K562 (cell line): ENCODE results near the gene NUP188. TPM values are rescaled to one million over a fixed set of nuclear protein-coding genes. Genes with fewer than 3 reads are reported as not detected.

Experiments used
- BHLHE40 ChIP-seq: IDR thresholded peaks from 2 replicates; pipeline ENCODE4 v1.6.1; 2011; ENCODE audit warnings: low read length, improper control_type of control experiment
- BMI1 ChIP-seq: fragments of 150-350 bp; IDR thresholded peaks from 2 replicates; pipeline ENCODE4 v1.6.1; 2014; ENCODE audit warnings: low read length
- CBX5 ChIP-seq: IDR thresholded peaks from 2 replicates; pipeline ENCODE4 v1.6.1; 2014; ENCODE audit warnings: low read depth, borderline replicate concordance
- CUX1 ChIP-seq: fragments of 200-800 bp; sonication (Bioruptor generic); IDR thresholded peaks from 2 replicates; pipeline ENCODE4 v1.6.1; 2016; ENCODE audit warnings: missing genetic modification characterization, missing compliant biosample characterization
- DLX4 ChIP-seq: fragments of 250-450 bp; sonication (Bioruptor Pico); IDR thresholded peaks from 2 replicates; pipeline ENCODE4 v1.6.1; 2021; ENCODE audit warnings: mild to moderate bottlenecking
- DNMT1 ChIP-seq: fragments of 450-650 bp; IDR thresholded peaks from 2 replicates; pipeline ENCODE4 v1.6.1; 2016; ENCODE audit warnings: antibody characterized with exemption, mild to moderate bottlenecking
- E2F4 ChIP-seq: sonication (generic); formaldehyde crosslinking; IDR thresholded peaks from 2 replicates; pipeline ENCODE4 v1.8.0; 2022; ENCODE audit warnings: mild to moderate bottlenecking, low read depth, missing genetic modification reagents
- FOSL1 ChIP-seq: fragments of 200-800 bp; sonication (Bioruptor generic); conservative IDR thresholded peaks from 2 replicates; pipeline ENCODE4 v1.6.1; 2016; ENCODE audit warnings: missing genetic modification characterization, missing compliant biosample characterization
- FUS ChIP-seq: fragments of 200-400 bp; formaldehyde crosslinking; optimal IDR thresholded peaks from 2 replicates; pipeline ENCODE3; 2017; ENCODE audit warnings: low read depth, low read length
- HMGXB4 ChIP-seq: sonication (generic); formaldehyde crosslinking; IDR thresholded peaks from 2 replicates; pipeline ENCODE4 v1.8.1; 2023; ENCODE audit warnings: mild to moderate bottlenecking, missing genetic modification reagents
- ILK ChIP-seq: fragments of 450-650 bp; IDR thresholded peaks from 2 replicates; pipeline ENCODE4 v1.6.1; 2016; ENCODE audit warnings: missing genetic modification characterization, low read depth, mild to moderate bottlenecking, missing compliant biosample characterization, moderate library complexity, borderline replicate concordance
- SMARCA4 ChIP-seq: fragments of 450-650 bp; IDR thresholded peaks from 2 replicates; pipeline ENCODE4 v1.6.1; 2016
- ZBTB1 ChIP-seq: sonication (generic); formaldehyde crosslinking; IDR thresholded peaks from 2 replicates; pipeline ENCODE4 v1.8.1; 2023; ENCODE audit warnings: missing genetic modification reagents, low read depth, mild to moderate bottlenecking, borderline replicate concordance
- ZNF239 ChIP-seq: fragments of 250-450 bp; sonication (Bioruptor Pico); IDR thresholded peaks from 2 replicates; pipeline ENCODE4 v1.4.0; 2020; ENCODE audit warnings: mild to moderate bottlenecking
- ZNF311 ChIP-seq: fragments of 250-450 bp; sonication (Bioruptor Pico); IDR thresholded peaks from 2 replicates; pipeline ENCODE4 v1.4.0; 2020; ENCODE audit warnings: mild to moderate bottlenecking, moderate library complexity
- ZNF444 ChIP-seq: fragments of 250-450 bp; sonication (Bioruptor Pico); IDR thresholded peaks from 2 replicates; pipeline ENCODE4 v1.4.0; 2020; ENCODE audit warnings: mild to moderate bottlenecking, moderate library complexity
- ZNF79 ChIP-seq: fragments of 250-450 bp; sonication (Bioruptor Pico); IDR thresholded peaks from 2 replicates; pipeline ENCODE4 v1.4.0; 2020; ENCODE audit warnings: low read depth, mild to moderate bottlenecking, moderate library complexity
- polyA plus RNA-seq, 8 experiments: library from polyadenylated mRNA; depleted of rRNA in 4 of 8; stranded (reverse) in 5 of 8; unstranded in 3 of 8; fragments of >200 nt; fragmentation: Nextera tagmentation in 2 of 8; fragmentation: Illumina TruSeq in 1 of 8; extraction: Ambion mirVana in 2 of 8; extraction: Trizol in 1 of 8; gene quantifications; 2 replicates each; pipeline versions ENCODE4 v1.2.1 to v1.2.3, GENCODE V29; 2011 to 2014; ENCODE audit warnings: inconsistent platforms in 1 of 8, missing spikeins in 1 of 8
- total RNA-seq, 7 experiments: library from RNA; depleted of rRNA in 6 of 7; stranded (reverse); fragments of >200 nt in 6 of 7; fragmentation: Illumina TruSeq in 2 of 7; extraction: Trizol in 2 of 7; gene quantifications; 2 replicates each; pipeline versions ENCODE4 v1.2.1 to v1.2.3, GENCODE V29; 2011 to 2021; ENCODE audit warnings: low replicate concordance in 1 of 7

NUP188 gene
- total and polyA plus RNA-seq, 9 of the 15 experiments (the other 6 are each of a cell fraction or from before 2014, with no cell fraction given), result 11.7 to 135 (median 70.6) TPM

- TF ChIP-seq ILK (tag) (no peak), ZNF79 (CRISPR knock-in tag) (no peak), ZNF311 (CRISPR knock-in tag) (no peak), BHLHE40 (no peak), ZNF444 (CRISPR knock-in tag) (no peak), CBX5 (no peak; the same call in 1 of the 2 replicates), CUX1 (no peak), HMGXB4 (CRISPR knock-in tag) (no peak), ZBTB1 (no peak), FUS (no peak), E2F4 (CRISPR knock-in tag) (0 out of 2 replicates have a peak, but pooled peaks have one; percentile 51), SMARCA4 (peak; percentile 83), FOSL1 (tag) (peak; percentile 88), DNMT1 (no peak), ZNF239 (no peak), DLX4 (CRISPR knock-in tag) (no peak), BMI1 (no peak)
These were observed 75.8 kb downstream of the NUP188 start (continued) for GRCh38 chr9:129023036-129023907.
